Smooth muscle cell of the pulmonary artery (primary cell): ENCODE measurements around the gene TSC22D1. TPM values are rescaled to one million over a fixed set of nuclear protein-coding genes. Genes with fewer than 3 reads are reported as not detected.

Source experiments
- total RNA-seq: library from RNA; depleted of rRNA; stranded (reverse); fragments of >200 nt; gene quantifications from 2 replicates; pipeline ENCODE4 v1.2.3, GENCODE V29; 2014

TSC22D1 gene
- total RNA-seq = 96.8 and 114 TPM in 2 replicates

DNA sequence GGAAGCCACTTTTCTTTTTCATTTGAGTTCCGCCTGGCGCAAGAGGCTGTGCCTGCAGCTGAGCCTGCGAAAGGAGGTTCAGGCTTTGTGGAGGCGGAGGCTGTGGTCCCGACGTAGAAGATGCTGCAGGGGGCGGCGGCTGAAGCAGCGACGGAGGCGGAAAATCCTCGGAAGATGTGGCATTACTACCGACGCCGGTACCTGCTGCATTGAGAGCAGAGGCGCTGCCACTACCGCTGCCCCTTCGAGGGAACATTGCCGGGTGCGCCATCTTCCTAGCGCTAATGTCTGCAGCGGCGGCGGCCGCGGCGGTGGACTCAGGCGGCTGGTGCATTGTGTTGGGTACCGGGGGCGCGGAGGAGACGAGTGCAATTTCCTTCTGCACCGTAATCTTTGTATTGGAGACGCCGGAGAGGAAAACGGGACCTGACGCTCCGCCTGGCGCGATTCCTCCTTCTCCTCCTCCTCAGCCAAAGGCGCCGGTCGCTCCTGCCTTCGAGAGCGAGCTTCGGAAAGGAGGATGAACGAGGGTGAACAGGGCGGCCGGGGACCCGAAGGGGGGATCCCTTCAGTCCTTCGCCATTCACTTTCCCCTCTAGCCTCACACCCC, at the start of gene TSC22D1:
Gene TSC22D1 (minus strand): TSS at position 590 of the 610 bp plus-strand sequence. CDS start 256 bp downstream, at position 334.

Other genes starting within 250 kb of the TSC22D1 start
- gene SERP2, start 202.5 kb downstream of the TSC22D1 start, total RNA-seq = 4.5 and 8.0 TPM in 2 replicates